Endothelial cell of umbilical vein (primary cell): ENCODE measurements around the gene KCNK16. TPM values are rescaled to one million over a fixed set of nuclear protein-coding genes. Genes with fewer than 3 reads are reported as not detected.

Source experiments
- BruUV-seq: library from RNA; stranded (reverse); fragments of 400-500 nt; replicated peaks from 2 replicates; lab custom pipeline; 2021; lab: Mats Ljungman, UMichigan
- CTCF ChIA-PET: fragments of 300-600, 350-600 bp; sonication (Branson Sonifier 250); formaldehyde crosslinking; loops from one replicate; lab custom pipeline; 2021; ENCODE audit warnings: antibody characterized with exemption, inconsistent platforms; lab: Charles Lee
- POLR2A ChIA-PET: fragments of 300-600, 350-600 bp; sonication (Branson Sonifier 250); formaldehyde crosslinking; loops from one replicate; lab custom pipeline; 2021; ENCODE audit warnings: antibody characterized with exemption, inconsistent platforms; lab: Charles Lee
- DNase-seq: peaks from one replicate; pipeline ENCODE4 v3.0.0-alpha.2; 2011; ENCODE audit warnings: low read depth, low spot score
- FAIRE-seq: peaks from 2 replicates; lab custom pipeline; 2011; peaks lifted over from hg19 to GRCh38; lab: Jason Lieb, UNC
- H2AFZ ChIP-seq: 2 replicates; pipeline ENCODE4 v1.6.0; 2012; ENCODE audit warnings: low read depth, low read length, control low read depth, inconsistent platforms
- H3K27ac ChIP-seq: 2 replicates; pipeline ENCODE4 v1.5.1; 2011; ENCODE audit warnings: low read depth, mild to moderate bottlenecking, control low read depth, low read length, moderate library complexity; ENCODE audit not compliant: insufficient read depth
- H3K27me3 ChIP-seq, 2 experiments: 2 replicates each; pipeline versions ENCODE4 v1.6.0 to v1.6.1; 2011; ENCODE audit warnings: low read length in 2 of 2, mixed read lengths in 1 of 2; ENCODE audit not compliant: control insufficient read depth in 2 of 2, insufficient read depth in 2 of 2
- H3K36me3 ChIP-seq, 2 experiments: 2 replicates in 1 of 2; 3 replicates in 1 of 2; pipeline ENCODE4 v1.5.1; 2011; ENCODE audit warnings: low read length in 2 of 2, mild to moderate bottlenecking in 1 of 2, moderate library complexity in 1 of 2; ENCODE audit not compliant: control insufficient read depth in 2 of 2, insufficient read depth in 2 of 2; ENCODE audit errors: extremely low read depth in 1 of 2
- H3K4me1 ChIP-seq: 3 replicates; pipeline ENCODE4 v1.5.1; 2011; ENCODE audit warnings: mild to moderate bottlenecking, low read length; ENCODE audit not compliant: control insufficient read depth, insufficient read depth; ENCODE audit errors: extremely low read depth
- H3K4me2 ChIP-seq: 2 replicates; pipeline ENCODE4 v1.6.1; 2011; ENCODE audit warnings: low read length, control low read depth, mixed read lengths; ENCODE audit not compliant: insufficient read depth
- H3K4me3 ChIP-seq, 3 experiments: fragments of 200-600 bp in 1 of 3; sonication (generic), shearing (Covaris generic) in 1 of 3; replicated peaks in 1 of 3; 2 replicates each; pipeline ENCODE4 v1.5.1; 2011 to 2016; ENCODE audit warnings: control low read depth in 3 of 3, low read length in 3 of 3, mild to moderate bottlenecking in 2 of 3, inconsistent platforms in 1 of 3, low read depth in 1 of 3, moderate library complexity in 1 of 3; ENCODE audit not compliant: insufficient read depth in 1 of 3
- H3K79me2 ChIP-seq: 2 replicates; pipeline ENCODE4 v1.6.0; 2012; ENCODE audit warnings: low read length, inconsistent platforms; ENCODE audit not compliant: control insufficient read depth, insufficient read depth
- H3K9ac ChIP-seq: replicated peaks from 2 replicates; pipeline ENCODE3; 2011; ENCODE audit warnings: low read length, control low read depth; ENCODE audit not compliant: insufficient read depth; ENCODE audit errors: extremely low read depth
- H3K9me1 ChIP-seq: replicated peaks from 3 replicates; pipeline ENCODE4 v1.6.0; 2011; ENCODE audit warnings: mild to moderate bottlenecking, low read length; ENCODE audit not compliant: control insufficient read depth, insufficient read depth; ENCODE audit errors: extremely low read depth
- H3K9me3 ChIP-seq: replicated peaks from 2 replicates; pipeline ENCODE4 v1.5.1; 2012; ENCODE audit warnings: low read length, inconsistent platforms; ENCODE audit not compliant: control insufficient read depth, insufficient read depth
- H4K20me1 ChIP-seq: replicated peaks from 2 replicates; pipeline ENCODE3; 2011; ENCODE audit warnings: mild to moderate bottlenecking, low read length; ENCODE audit not compliant: control insufficient read depth, insufficient read depth; ENCODE audit errors: extremely low read depth
- EZH2 ChIP-seq: IDR thresholded peaks from 2 replicates; pipeline ENCODE4 v1.6.1; 2012; ENCODE audit warnings: borderline replicate concordance, low read depth, mild to moderate bottlenecking, moderate library complexity, low read length, inconsistent platforms; ENCODE audit not compliant: severe bottlenecking
- FOS ChIP-seq: IDR thresholded peaks from 2 replicates; pipeline ENCODE4 v1.6.1; 2011; ENCODE audit warnings: mild to moderate bottlenecking, low read length, moderate library complexity, borderline replicate concordance; ENCODE audit not compliant: insufficient read depth
- GATA2 ChIP-seq: IDR thresholded peaks from 2 replicates; pipeline ENCODE4 v1.7.0; 2011; ENCODE audit warnings: low read depth, mild to moderate bottlenecking, moderate library complexity, mixed read lengths, low read length; ENCODE audit not compliant: insufficient read length, insufficient read depth
- JUN ChIP-seq: IDR thresholded peaks from 2 replicates; pipeline ENCODE4 v1.6.1; 2011; ENCODE audit warnings: borderline replicate concordance, low read depth; ENCODE audit not compliant: insufficient read length, insufficient read depth
- MYC ChIP-seq: IDR thresholded peaks from one replicate; pipeline ENCODE4 v1.6.1; 2011; ENCODE audit warnings: mild to moderate bottlenecking, low read depth, low read length
- POLR2A ChIP-seq: IDR thresholded peaks from 2 replicates; pipeline ENCODE4 v1.6.1; 2012; ENCODE audit warnings: low read depth, mild to moderate bottlenecking, control low read depth, low read length
- POLR2AphosphoS5 ChIP-seq: IDR thresholded peaks from 2 replicates; pipeline ENCODE4 v1.6.1; 2012; ENCODE audit warnings: low read depth, mild to moderate bottlenecking, control low read depth, low read length, moderate library complexity; ENCODE audit not compliant: insufficient read depth
- dilution Hi-C: fragments of 300-500 bp; cut with MboI; formaldehyde crosslinking; loops from one replicate; pipeline ENCODE4 v1.15.0; 2019; ENCODE audit warnings: low sequenced_read_pairs; ENCODE audit not compliant: extremely low pct_ligation_motif_present
- intact Hi-C: fragments of 100-400 bp; cut with micrococcal nuclease; formaldehyde crosslinking; loops from one replicate; pipeline ENCODE4 v1.10.0; 2022
- polyA plus RNA-seq, 4 experiments: library from polyadenylated mRNA; depleted of rRNA in 3 of 4; stranded (reverse) in 3 of 4; unstranded in 1 of 4; fragments of >200 nt; gene quantifications; 2 replicates each; pipeline versions ENCODE4 v1.2.1 to v1.2.3, GENCODE V29; 2011 to 2012; ENCODE audit warnings: missing spikeins in 1 of 4
- total RNA-seq: library from RNA; stranded (reverse); gene quantifications from 2 replicates; pipeline ENCODE4 v1.2.3, GENCODE V29; 2021
- TF ChIP-seq, protein P1 (sequence below), 2 donors: IDR thresholded peaks; 1 replicate in 1 of 2; 2 replicates in 1 of 2; pipeline ENCODE4 v1.5.1; 2011; ENCODE audit warnings: low read length in 2 of 2, mild to moderate bottlenecking in 2 of 2, moderate library complexity in 2 of 2, control low read depth in 1 of 2, inconsistent platforms in 1 of 2, low read depth in 1 of 2; ENCODE audit not compliant: insufficient read depth in 1 of 2; ENCODE audit errors: extremely low read depth in 1 of 2
- TF ChIP-seq, protein P2 (sequence below): IDR thresholded peaks from 2 replicates; pipeline ENCODE4 v1.6.1; 2011; ENCODE audit not compliant: insufficient read depth, insufficient read length

Gene KCNK16
- total and polyA plus RNA-seq, 2 donors (not counting 3 experiments of a cell fraction or from before 2014, with no cell fraction given): not detected

DNA sequence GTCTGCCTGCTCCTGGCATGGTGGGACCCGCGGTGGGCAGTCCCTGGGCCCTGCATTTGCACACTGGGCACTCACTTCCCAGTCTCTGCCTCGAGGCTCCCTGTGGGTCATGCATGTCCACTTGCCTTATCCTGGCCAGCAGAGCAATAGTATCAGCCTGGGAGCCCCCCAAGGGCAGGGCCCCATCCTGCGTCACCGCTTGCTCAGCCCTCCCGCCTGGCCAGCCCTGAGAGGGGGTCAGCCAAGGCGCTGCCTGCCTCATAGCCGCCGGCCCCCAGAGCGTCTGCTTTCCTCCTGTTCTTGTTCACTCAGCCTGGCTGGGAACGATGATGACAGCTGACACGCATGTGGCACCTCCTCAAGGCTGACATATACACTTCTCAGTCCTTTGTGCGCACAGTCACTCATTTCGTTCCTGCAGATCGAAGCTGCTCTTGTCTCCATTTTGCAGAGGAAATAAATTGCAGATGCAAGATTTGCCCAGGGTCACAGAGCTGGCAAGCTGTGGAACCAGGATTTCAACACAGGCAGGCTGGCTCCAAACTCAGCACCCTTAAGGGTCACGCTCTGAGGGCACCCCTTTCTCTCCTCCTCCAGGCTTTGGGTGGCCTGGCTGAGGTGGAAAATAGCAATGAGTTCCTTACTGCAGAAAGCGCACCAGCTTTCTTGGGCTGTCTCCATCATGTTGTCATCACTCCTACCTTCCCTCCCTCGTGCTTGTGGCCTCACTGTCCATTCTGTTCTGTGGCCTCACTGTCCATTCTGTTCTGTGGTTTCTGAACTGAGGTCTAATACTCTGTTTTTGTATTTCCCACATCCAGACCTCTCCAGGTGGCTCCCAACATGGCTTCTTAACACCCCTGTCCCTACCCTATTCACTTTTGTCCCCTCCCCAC lies 25.5 kb downstream of the KCNK16 start:
- Histone ChIP-seq H4K20me1 (no peaks in the 10 kb centered on the region), H3K9ac (no peak overlapping the region), H3K36me3 (no peaks in the 10 kb centered on the region), H3K79me2 (no peaks in the 10 kb centered on the region), H3K4me3 (no peak overlapping the region), H3K27me3 (no peaks in the 10 kb centered on the region), H2AFZ (no peak overlapping the region), H3K9me1 (no peaks in the 10 kb centered on the region), H3K4me1 (no peaks in the 10 kb centered on the region), H3K27ac (no peak overlapping the region), H3K9me3 (no peaks in the 10 kb centered on the region), H3K4me2 (no peak overlapping the region)
- DNase-seq (no peak), FAIRE-seq (no peak)
- TF ChIP-seq, protein P1, sequence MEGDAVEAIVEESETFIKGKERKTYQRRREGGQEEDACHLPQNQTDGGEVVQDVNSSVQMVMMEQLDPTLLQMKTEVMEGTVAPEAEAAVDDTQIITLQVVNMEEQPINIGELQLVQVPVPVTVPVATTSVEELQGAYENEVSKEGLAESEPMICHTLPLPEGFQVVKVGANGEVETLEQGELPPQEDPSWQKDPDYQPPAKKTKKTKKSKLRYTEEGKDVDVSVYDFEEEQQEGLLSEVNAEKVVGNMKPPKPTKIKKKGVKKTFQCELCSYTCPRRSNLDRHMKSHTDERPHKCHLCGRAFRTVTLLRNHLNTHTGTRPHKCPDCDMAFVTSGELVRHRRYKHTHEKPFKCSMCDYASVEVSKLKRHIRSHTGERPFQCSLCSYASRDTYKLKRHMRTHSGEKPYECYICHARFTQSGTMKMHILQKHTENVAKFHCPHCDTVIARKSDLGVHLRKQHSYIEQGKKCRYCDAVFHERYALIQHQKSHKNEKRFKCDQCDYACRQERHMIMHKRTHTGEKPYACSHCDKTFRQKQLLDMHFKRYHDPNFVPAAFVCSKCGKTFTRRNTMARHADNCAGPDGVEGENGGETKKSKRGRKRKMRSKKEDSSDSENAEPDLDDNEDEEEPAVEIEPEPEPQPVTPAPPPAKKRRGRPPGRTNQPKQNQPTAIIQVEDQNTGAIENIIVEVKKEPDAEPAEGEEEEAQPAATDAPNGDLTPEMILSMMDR (IDR thresholded peaks at IDR 0.05; ENCODE audit: extremely low read depth in 1 of 2, insufficient read depth in 1 of 2, low read depth in 1 of 2, low read length in 2 of 2): no peak
- ChIA-PET CTCF (no interaction called here), POLR2A (no interaction called here)
- BruUV-seq: no TSS peak
- dilution Hi-C loops (no loop called here), intact Hi-C loops (no loop called here)

DNA sequence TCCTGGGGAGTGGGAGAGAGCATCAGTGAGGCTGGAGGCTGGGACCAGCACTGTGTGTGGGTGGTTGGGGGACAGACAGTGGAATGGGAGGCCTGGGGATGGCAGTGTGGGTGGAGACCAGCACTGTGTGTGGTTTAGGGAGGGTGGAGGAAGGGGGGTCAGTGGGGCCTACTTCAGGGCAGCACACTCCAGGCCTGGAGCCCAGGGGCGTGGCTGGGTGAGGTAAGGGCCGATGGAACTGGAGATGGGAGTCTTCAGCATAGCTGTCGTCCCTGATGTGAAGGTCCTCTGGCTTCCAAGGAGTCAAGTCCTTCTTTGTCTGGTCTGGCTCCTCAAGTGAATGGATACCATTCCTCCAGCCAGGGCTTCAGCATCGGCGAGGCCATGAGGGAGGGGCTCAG lies 26.9 kb downstream of the KCNK16 start:
- CTCF ChIA-PET: no interaction called here
- no TSS peak for BruUV-seq

More for the DNA sequence above, 26.9 kb downstream of the KCNK16 start:
- Histone ChIP-seq H3K9ac (no peak overlapping the region), H3K4me1 (no peaks in the 10 kb centered on the region), H2AFZ (no peak overlapping the region), H3K4me2 (no peak overlapping the region), H3K36me3 (no peaks in the 10 kb centered on the region), H3K27ac (no peak overlapping the region), H3K4me3 (no peak overlapping the region), H3K79me2 (no peaks in the 10 kb centered on the region), H3K9me1 (no peaks in the 10 kb centered on the region), H3K27me3 (no peaks in the 10 kb centered on the region), H4K20me1 (no peaks in the 10 kb centered on the region), H3K9me3 (no peaks in the 10 kb centered on the region)
- POLR2A ChIA-PET: no interaction called here
- intact Hi-C loops (no loop called here), dilution Hi-C loops (no loop called here)
- DNase-seq: no peak
- no peak for FAIRE-seq
- TF ChIP-seq EZH2 (no peak), FOS (no peak), MYC (no peak), POLR2AphosphoS5 (no peak), JUN (no peak), POLR2A (no peak), GATA2 (no peak)
- TF ChIP-seq, protein P1 (IDR thresholded peaks at IDR 0.05; ENCODE audit: extremely low read depth in 1 of 2, insufficient read depth in 1 of 2, low read depth in 1 of 2, low read length in 2 of 2): no peak
- TF ChIP-seq, protein P2, sequence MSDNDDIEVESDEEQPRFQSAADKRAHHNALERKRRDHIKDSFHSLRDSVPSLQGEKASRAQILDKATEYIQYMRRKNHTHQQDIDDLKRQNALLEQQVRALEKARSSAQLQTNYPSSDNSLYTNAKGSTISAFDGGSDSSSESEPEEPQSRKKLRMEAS: no peak
